ENCODE data around the gene CADPS. TPM values are rescaled to one million over a fixed set of nuclear protein-coding genes. Genes with fewer than 3 reads are reported as not detected.

Gene CADPS
- total RNA-seq, 1 donor from 2014 or later, result 149 TPM

DNA sequence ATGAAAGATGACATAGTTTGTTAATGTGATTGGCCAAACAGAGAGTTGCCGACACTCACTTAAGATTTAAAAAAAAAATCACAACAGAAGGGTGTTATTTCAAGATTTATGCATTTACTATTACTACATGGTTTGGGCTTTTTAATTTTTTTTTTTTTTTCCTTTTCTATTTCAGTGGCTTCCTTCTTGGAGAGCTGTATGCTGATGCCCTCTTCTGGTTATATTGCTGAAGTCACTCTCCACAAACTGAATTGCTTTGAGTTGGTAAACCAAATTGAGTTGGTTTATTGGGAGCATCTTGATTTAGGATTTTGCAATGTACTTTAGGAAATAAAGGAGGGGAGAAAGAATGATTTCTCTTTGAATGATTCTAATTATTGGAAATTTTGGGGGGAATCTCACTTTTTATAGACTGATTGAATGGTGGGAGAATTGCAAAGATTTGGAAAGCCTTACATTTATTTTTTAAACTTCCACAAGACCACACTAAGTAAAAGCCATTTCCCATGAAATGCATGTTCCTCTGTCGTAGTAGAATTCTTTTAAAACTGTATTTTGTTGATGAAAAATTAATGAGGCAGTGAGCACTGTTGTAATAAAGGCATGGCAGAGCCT lies 315.3 kb downstream of the CADPS start:
- peaks cover 4% of the 10 kb centered on the region for H3K36me3 Mint-ChIP-seq (ENCODE audit: insufficient read depth)
- H3K9me3 Mint-ChIP-seq (ENCODE audit: low read depth), result no peaks in the 10 kb centered on the region
- H3K27me3 Mint-ChIP-seq, result no peaks in the 10 kb centered on the region
- no peak for DNase-seq (ENCODE audit: low spot score, unreplicated experiment)
- no peaks in the 10 kb centered on the region for H3K4me1 Mint-ChIP-seq (ENCODE audit: low read depth)
- H3K27ac Mint-ChIP-seq, result no peak overlapping the region
- H3K4me3 Mint-ChIP-seq (ENCODE audit: low read depth), result no peak overlapping the region
- TF ChIP-seq CTCF (IDR thresholded peaks at IDR 0.05; ENCODE audit: unreplicated experiment), result peak; percentile 60

DNA sequence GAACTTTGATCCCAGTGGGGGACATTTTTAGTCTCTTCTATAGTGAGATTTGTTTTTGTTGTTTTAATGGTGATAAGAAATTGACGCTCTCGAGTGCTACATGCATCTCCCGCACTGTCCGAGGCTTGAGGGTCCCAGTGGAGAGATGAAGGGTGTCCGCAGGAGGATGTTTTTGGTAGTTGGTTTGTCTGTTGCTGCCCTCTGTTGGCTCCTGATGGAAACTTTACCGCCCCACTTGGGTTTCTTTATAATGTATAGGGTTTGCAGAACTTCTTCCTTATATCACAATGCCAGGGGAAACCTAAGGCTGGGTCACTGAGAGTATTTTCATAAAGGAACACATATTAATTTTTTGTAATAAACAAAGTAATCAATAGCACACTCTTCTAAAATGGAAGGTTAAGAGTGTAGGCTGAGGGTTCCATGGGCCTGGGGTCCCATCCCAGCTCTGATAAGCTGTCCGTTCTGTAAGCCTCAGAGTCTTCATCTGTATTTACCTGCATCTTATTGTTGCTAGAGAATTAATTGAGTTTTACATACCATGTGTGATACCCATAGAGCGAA lies 316.6 kb downstream of the CADPS start:
- no peak for DNase-seq (ENCODE audit: low spot score, unreplicated experiment)
- Mint-ChIP-seq H3K27ac (no peak overlapping the region), H3K4me1 (ENCODE audit: low read depth) (no peaks in the 10 kb centered on the region), H3K36me3 (ENCODE audit: insufficient read depth) (peaks cover 6% of the 10 kb centered on the region), H3K9me3 (ENCODE audit: low read depth) (no peaks in the 10 kb centered on the region), H3K4me3 (ENCODE audit: low read depth) (no peak overlapping the region), H3K27me3 (no peaks in the 10 kb centered on the region)
- TF ChIP-seq CTCF (IDR thresholded peaks at IDR 0.05; ENCODE audit: unreplicated experiment), result peak; percentile 63

GRCh38 chr3:62557983-62558382 lies 317.2 kb downstream of the CADPS start:
- H3K9me3 Mint-ChIP-seq (ENCODE audit: low read depth), result no peaks in the 10 kb centered on the region
- H3K36me3 Mint-ChIP-seq (ENCODE audit: insufficient read depth), result peaks cover 6% of the 10 kb centered on the region
- no peak for TF ChIP-seq CTCF (IDR thresholded peaks at IDR 0.05; ENCODE audit: unreplicated experiment)
- no peak for DNase-seq (ENCODE audit: low spot score, unreplicated experiment)
- H3K4me3 Mint-ChIP-seq (ENCODE audit: low read depth), result no peak overlapping the region
- no peaks in the 10 kb centered on the region for H3K4me1 Mint-ChIP-seq (ENCODE audit: low read depth)
- no peaks in the 10 kb centered on the region for H3K27me3 Mint-ChIP-seq
- H3K27ac Mint-ChIP-seq, result no peak overlapping the region

GRCh38 chr3:62557450-62557849 lies 317.8 kb downstream of the CADPS start:
- no peak for DNase-seq (ENCODE audit: low spot score, unreplicated experiment)
- Mint-ChIP-seq H3K27me3 (no peaks in the 10 kb centered on the region), H3K27ac (no peak overlapping the region), H3K4me1 (ENCODE audit: low read depth) (no peaks in the 10 kb centered on the region), H3K9me3 (ENCODE audit: low read depth) (no peaks in the 10 kb centered on the region), H3K36me3 (ENCODE audit: insufficient read depth) (peaks cover 6% of the 10 kb centered on the region), H3K4me3 (ENCODE audit: low read depth) (no peak overlapping the region)
- no peak for TF ChIP-seq CTCF (IDR thresholded peaks at IDR 0.05; ENCODE audit: unreplicated experiment)

DNA sequence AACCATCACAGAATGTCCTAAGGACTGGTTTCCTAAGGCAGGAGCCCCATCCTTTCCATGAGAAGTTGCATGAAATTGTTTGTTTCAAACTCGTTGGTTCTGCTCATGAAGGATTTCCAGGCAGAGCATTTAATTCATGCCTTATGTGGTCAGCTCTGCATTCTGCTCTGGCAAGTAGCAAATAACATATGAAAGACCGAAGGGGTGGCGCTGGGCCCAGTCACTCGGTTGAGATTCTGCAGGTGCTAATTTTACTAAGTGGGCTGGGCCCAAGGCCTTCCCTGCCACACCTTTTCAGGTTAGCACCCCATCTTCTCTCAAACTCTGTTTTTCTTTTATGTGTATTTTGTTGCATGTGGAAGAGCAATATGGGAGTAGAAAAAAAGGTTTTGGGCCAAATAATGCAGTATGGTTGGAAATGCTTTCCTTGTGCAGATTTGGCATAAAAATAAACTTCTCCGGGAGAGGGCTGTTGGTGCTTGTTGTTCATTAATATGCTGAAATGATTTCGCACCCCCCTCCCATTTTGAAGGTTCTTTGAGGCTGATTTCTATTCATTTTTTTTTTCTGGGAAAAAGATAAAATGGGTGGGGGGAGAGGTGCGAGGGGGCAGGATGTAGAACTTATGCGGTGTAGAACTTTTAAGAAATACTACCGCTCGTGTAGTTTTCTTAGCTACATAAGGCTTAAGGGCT lies 318.9 kb downstream of the CADPS start:
- Mint-ChIP-seq H3K27me3 (no peaks in the 10 kb centered on the region), H3K36me3 (ENCODE audit: insufficient read depth) (peaks cover 6% of the 10 kb centered on the region), H3K4me3 (ENCODE audit: low read depth) (no peak overlapping the region), H3K4me1 (ENCODE audit: low read depth) (no peaks in the 10 kb centered on the region), H3K9me3 (ENCODE audit: low read depth) (no peaks in the 10 kb centered on the region), H3K27ac (no peak overlapping the region)
- TF ChIP-seq CTCF (IDR thresholded peaks at IDR 0.05; ENCODE audit: unreplicated experiment), result no peak
- DNase-seq (ENCODE audit: low spot score, unreplicated experiment), result no peak

Measured in progenitor cell of endocrine pancreas (in vitro differentiated cells).